GM12878 (cell line): ENCODE data around the gene MPZL1. TPM values are rescaled to one million over a fixed set of nuclear protein-coding genes. Genes with fewer than 3 reads are reported as not detected.

ENCODE experiments used
- ATAC-seq: fragments of 200-7000 bp; cut with Tn5 transposase; 3 replicates; pipeline ENCODE4 v1.9.1; 2020; ENCODE audit warnings: mild to moderate bottlenecking, moderate library complexity
- BruUV-seq: library from RNA; stranded (reverse); fragments of 400-500 nt; replicated peaks from 2 replicates; lab custom pipeline; 2021; lab: Mats Ljungman, UMichigan
- CTCF ChIA-PET: fragments of 300-600 bp; sonication (Branson Sonifier 250); formaldehyde crosslinking; extraction: SDS; loops from one replicate; lab custom pipeline; 2021; ENCODE audit warnings: inconsistent platforms; lab: Yijun Ruan, JAX
- POLR2A ChIA-PET: fragments of 350-600 bp; formaldehyde crosslinking; extraction: SDS; loops from one replicate; lab custom pipeline; 2021; ENCODE audit warnings: inconsistent platforms; lab: Charles Lee
- RAD21 ChIA-PET: fragments of 300-600 bp; sonication (Branson Sonifier 250); formaldehyde crosslinking; loops from one replicate; lab custom pipeline; 2023; ENCODE audit warnings: antibody characterized with exemption; ENCODE audit not compliant: unreplicated experiment; lab: Charles Lee
- SMC1A ChIA-PET: fragments of 300-600 bp; sonication (Branson Sonifier 250); formaldehyde crosslinking; loops from one replicate; lab custom pipeline; 2023; ENCODE audit not compliant: unreplicated experiment, uncharacterized antibody; lab: Charles Lee
- DNase-seq: peaks from one replicate; pipeline ENCODE4 v3.0.0-alpha.2; 2011; ENCODE audit warnings: low read depth, low spot score
- FAIRE-seq: peaks from 3 replicates; lab custom pipeline; 2011; peaks lifted over from hg19 to GRCh38; lab: Jason Lieb, UNC
- H2AFZ ChIP-seq: 2 replicates; pipeline ENCODE4 v1.6.0; 2011; ENCODE audit warnings: low read depth, low read length, control low read depth; ENCODE audit not compliant: control insufficient read depth
- H3K27ac ChIP-seq: 2 replicates; pipeline ENCODE4 v1.5.1; 2011; ENCODE audit warnings: control low read depth; ENCODE audit not compliant: control insufficient read depth, insufficient read depth
- H3K27me3 ChIP-seq, 2 experiments: replicated peaks in 1 of 2; 2 replicates each; pipeline versions ENCODE4 v1.6.0 to v1.6.1; 2011; ENCODE audit warnings: low read length in 1 of 2; ENCODE audit not compliant: control insufficient read depth in 2 of 2, insufficient read depth in 2 of 2
- H3K36me3 ChIP-seq, 2 experiments: 2 replicates each; pipeline ENCODE4 v1.5.1; 2011; ENCODE audit warnings: low read length in 1 of 2; ENCODE audit not compliant: control insufficient read depth in 2 of 2, insufficient read depth in 2 of 2
- H3K4me1 ChIP-seq: 2 replicates; pipeline ENCODE4 v1.6.1; 2011; ENCODE audit warnings: mild to moderate bottlenecking, low read length, moderate library complexity, mixed read lengths; ENCODE audit not compliant: control insufficient read depth, insufficient read depth
- H3K4me2 ChIP-seq: 2 replicates; pipeline ENCODE4 v1.6.0; 2011; ENCODE audit warnings: control low read depth; ENCODE audit not compliant: control insufficient read depth, insufficient read depth
- H3K4me3 ChIP-seq: fragments of 200-600 bp; sonication (generic); 2 replicates; pipeline ENCODE4 v1.5.1; 2016
- H3K79me2 ChIP-seq: 2 replicates; pipeline ENCODE4 v1.6.0; 2011; ENCODE audit warnings: low read length; ENCODE audit not compliant: control insufficient read depth, insufficient read depth
- H3K9ac ChIP-seq: 2 replicates; pipeline ENCODE4 v1.8.0; 2011; ENCODE audit warnings: low read length, control low read depth, mixed read lengths; ENCODE audit not compliant: control insufficient read depth, insufficient read depth
- H3K9me3 ChIP-seq: replicated peaks from 3 replicates; pipeline ENCODE4 v1.5.1; 2011; ENCODE audit warnings: mild to moderate bottlenecking, low read length; ENCODE audit not compliant: control insufficient read depth, insufficient read depth
- H4K20me1 ChIP-seq: 2 replicates; pipeline ENCODE4 v1.6.0; 2011; ENCODE audit not compliant: control insufficient read depth, insufficient read depth
- BACH1 ChIP-seq: fragments of 450-650 bp; IDR thresholded peaks from 2 replicates; pipeline ENCODE4 v1.6.1; 2017; ENCODE audit warnings: mild to moderate bottlenecking, borderline replicate concordance
- CHD1 ChIP-seq: IDR thresholded peaks from 2 replicates; pipeline ENCODE4 v1.6.1; 2012; ENCODE audit warnings: low read depth, low read length, improper control_type of control experiment
- CUX1 ChIP-seq: IDR thresholded peaks from 2 replicates; pipeline ENCODE4 v1.6.1; 2012; ENCODE audit warnings: improper control_type of control experiment, low read depth, low read length; ENCODE audit not compliant: insufficient replicate concordance
- FOXM1 ChIP-seq: IDR thresholded peaks from 2 replicates; pipeline ENCODE4 v1.6.1; 2012; ENCODE audit warnings: low read depth, mild to moderate bottlenecking, inconsistent platforms, low read length, moderate library complexity
- IRF3 ChIP-seq: fragments of 450-650 bp; IDR thresholded peaks from 2 replicates; pipeline ENCODE4 v1.6.1; 2014; ENCODE audit warnings: mild to moderate bottlenecking
- MEF2B ChIP-seq: fragments of 450-650 bp; IDR thresholded peaks from 2 replicates; pipeline ENCODE4 v1.6.1; 2018; ENCODE audit warnings: mild to moderate bottlenecking, moderate library complexity; ENCODE audit not compliant: partially characterized antibody, poor library complexity, severe bottlenecking
- USF1 ChIP-seq: IDR thresholded peaks from 2 replicates; pipeline ENCODE4 v1.6.1; 2011; ENCODE audit warnings: borderline replicate concordance, low read depth, mild to moderate bottlenecking, moderate library complexity, mixed read lengths, low read length; ENCODE audit not compliant: insufficient read depth; ENCODE audit errors: extremely low read length
- WGBS: methylation state at CpG from one replicate; pipeline ENCODE4 v1.1.6; 2016; ENCODE audit warnings: low lambda C conversion rate; ENCODE audit not compliant: insufficient replicate concordance, insufficient coverage; ENCODE audit errors: missing lambda C conversion rate; 5-methylcytosine and 5-hydroxymethylcytosine counted together
- in situ Hi-C: fragments of 300-500 bp; cut with MboI; formaldehyde crosslinking; loops from 9 replicates; pipeline ENCODE4 v1.14.3; 2018; ENCODE audit warnings: mixed read lengths
- intact Hi-C: fragments of 100-400 bp; cut with micrococcal nuclease; formaldehyde crosslinking; loops from one replicate; pipeline ENCODE4 v1.14.2; 2022; ENCODE audit not compliant: unreplicated experiment
- polyA plus RNA-seq, 11 experiments: library from polyadenylated mRNA; depleted of rRNA in 4 of 11; unstranded in 6 of 11; stranded (reverse) in 5 of 11; fragments of >200 nt; fragmentation: Nextera tagmentation in 4 of 11; fragmentation: Illumina TruSeq in 1 of 11; extraction: Ambion mirVana in 4 of 11; extraction: Trizol in 1 of 11; gene quantifications; 1 replicate in 1 of 11; 2 replicates in 10 of 11; pipeline versions ENCODE4 v1.2.1 to v1.2.3, GENCODE V29; 2011 to 2016; ENCODE audit warnings: inconsistent platforms in 2 of 11, missing spikeins in 2 of 11, low read depth in 1 of 11
- total RNA-seq, 4 experiments: library from RNA; depleted of rRNA in 3 of 4; stranded (reverse); fragments of >200 nt in 3 of 4; fragmentation: Illumina TruSeq in 1 of 4; extraction: Trizol in 1 of 4; gene quantifications; 2 replicates each; pipeline versions ENCODE4 v1.2.1 to v1.2.3, GENCODE V29; 2013 to 2021

Gene MPZL1
- total and polyA plus RNA-seq, 10 of the 15 experiments (the other 5 are each of a cell fraction or from before 2014, with no cell fraction given), result 9.8 to 60.9 (median 45.9) TPM

GRCh38 chr1:167837326-167837725, 115.5 kb downstream of the MPZL1 start (continued):
- TF ChIP-seq CUX1 (no peak), MEF2B (no peak)

- Histone ChIP-seq H3K79me2 (no peaks in the 10 kb centered on the region), H3K36me3 (no peaks in the 10 kb centered on the region), H4K20me1 (no peaks in the 10 kb centered on the region), H3K4me3 (no peak overlapping the region), H3K9me3 (no peaks in the 10 kb centered on the region), H3K27ac (no peak overlapping the region), H2AFZ (no peak overlapping the region), H3K27me3 (peaks cover 0 to 3% of the 10 kb centered on the region in 2 experiments; a peak in 1 of 4 replicates), H3K4me2 (no peak overlapping the region), H3K4me1 (no peaks in the 10 kb centered on the region), H3K9ac (no peak overlapping the region)
- ChIA-PET CTCF (no interaction called here), RAD21 (no interaction called here), POLR2A (no interaction called here), SMC1A (interaction anchor here (1.0 kb wide), 1 partner anchor 145 kb away, joined by 3 read pairs; no protein-coding TSS in a partner anchor)
- 67% methylated on average over 2 of the region's 2 CpGs for WGBS
- no peak for DNase-seq
- in situ Hi-C loops, result no loop called here
- no peak for ATAC-seq
- no peak for TF ChIP-seq FOXM1
- no peak for TF ChIP-seq BACH1
- no peak for TF ChIP-seq CHD1
- no peak for TF ChIP-seq IRF3
- TF ChIP-seq USF1, result no peak
- no TSS peak for BruUV-seq
- intact Hi-C loops, result no loop called here
- no peak for FAIRE-seq
Observed at GRCh38 chr1:167839009-167839408, 117.2 kb downstream of the MPZL1 start.
